NT2/D1 (cell line): ENCODE data around the gene NRK.

Experiments used
- SUZ12 ChIP-seq: IDR thresholded peaks from 2 replicates; pipeline ENCODE4 v1.6.1; 2011; ENCODE audit not compliant: insufficient read length, insufficient read depth; ENCODE audit errors: extremely low read depth
- YY1 ChIP-seq: IDR thresholded peaks from 2 replicates; pipeline ENCODE4 v1.6.1; 2011; ENCODE audit not compliant: insufficient read length, insufficient read depth
- ZNF274 ChIP-seq: IDR thresholded peaks from 2 replicates; pipeline ENCODE4 v1.6.1; 2011; ENCODE audit warnings: mild to moderate bottlenecking, low read depth, low read length

DNA sequence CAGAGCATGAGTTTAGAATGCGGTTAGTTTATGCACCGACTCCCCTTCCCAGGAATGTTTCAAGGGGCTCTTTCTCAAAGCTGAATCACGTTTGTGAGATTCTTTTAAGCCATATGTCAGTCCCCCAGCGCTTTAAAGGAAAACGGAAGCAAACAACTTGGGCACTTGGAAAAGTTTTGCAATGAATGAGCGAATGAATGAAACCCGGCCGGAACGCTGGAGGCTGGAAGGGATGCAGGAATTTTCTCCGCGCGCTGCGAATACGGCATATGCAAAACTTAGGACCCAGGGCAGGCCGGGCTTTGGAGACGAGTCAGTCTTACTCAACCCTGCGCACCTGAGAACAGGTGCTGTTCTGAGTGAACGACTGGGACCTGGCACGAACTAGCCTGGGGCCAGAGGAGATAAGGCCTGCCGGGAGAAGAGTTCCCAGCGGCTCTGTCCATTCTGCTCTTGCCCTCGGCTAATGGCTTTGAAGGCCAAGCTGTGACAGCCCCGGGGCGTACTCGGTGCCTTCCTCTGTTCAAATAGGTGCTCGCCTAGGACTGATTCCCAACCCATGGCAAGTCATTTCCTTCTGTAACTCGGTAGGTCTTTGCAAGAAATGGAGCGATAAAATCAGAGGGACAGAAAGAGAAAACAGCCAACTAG is 743 bp upstream of the NRK start:
- no peak for TF ChIP-seq ZNF274
- TF ChIP-seq SUZ12 = no peak
- no peak for TF ChIP-seq YY1
